ENCODE measurements around the gene ABHD12. TPM values are rescaled to one million over a fixed set of nuclear protein-coding genes. Genes with fewer than 3 reads are reported as not detected.

The ABHD12 gene
- total and polyA plus RNA-seq, 2 donors (not counting 3 experiments of a cell fraction or from before 2014, with no cell fraction given) = 19.2 to 36.0 TPM

GRCh38 chr20:25302596-25302995 is 88.0 kb downstream of the ABHD12 start:
- POLR2A ChIA-PET = no interaction called here
- Histone ChIP-seq H3K9ac (replicated peaks; ENCODE audit: extremely low read depth, insufficient read depth, low read length) (no peak overlapping the region), H3K27me3 (ENCODE audit: control insufficient read depth in 2 of 2, insufficient read depth in 2 of 2, low read length in 2 of 2) (no peaks in the 10 kb centered on the region), H3K9me3 (replicated peaks; ENCODE audit: control insufficient read depth, insufficient read depth, low read length) (no peaks in the 10 kb centered on the region), H3K36me3 (ENCODE audit: control insufficient read depth in 2 of 2, extremely low read depth in 1 of 2, insufficient read depth in 2 of 2, low read length in 2 of 2) (peaks cover 0 to 3% of the 10 kb centered on the region in 2 experiments), H2AFZ (ENCODE audit: low read depth, low read length) (no peak overlapping the region), H4K20me1 (replicated peaks; ENCODE audit: control insufficient read depth, extremely low read depth, insufficient read depth, low read length) (no peaks in the 10 kb centered on the region), H3K79me2 (ENCODE audit: control insufficient read depth, insufficient read depth, low read length) (no peaks in the 10 kb centered on the region), H3K27ac (ENCODE audit: insufficient read depth, low read depth, low read length) (no peak overlapping the region), H3K4me2 (ENCODE audit: insufficient read depth, low read length) (no peak overlapping the region), H3K4me3 (replicated peaks in 1 of 3; ENCODE audit: insufficient read depth in 1 of 3, low read depth in 1 of 3, low read length in 3 of 3) (no peak overlapping the region), H3K9me1 (replicated peaks; ENCODE audit: control insufficient read depth, extremely low read depth, insufficient read depth, low read length) (no peaks in the 10 kb centered on the region), H3K4me1 (ENCODE audit: control insufficient read depth, extremely low read depth, insufficient read depth, low read length) (no peaks in the 10 kb centered on the region)
- intact Hi-C loops (cut with micrococcal nuclease) = no loop called here
- BruUV-seq (replicated peaks) = no TSS peak
- TF ChIP-seq EZH2 (IDR thresholded peaks at IDR 0.05; ENCODE audit: borderline replicate concordance, low read depth, low read length, severe bottlenecking) (no peak), GATA2 (IDR thresholded peaks at IDR 0.05; ENCODE audit: insufficient read depth, insufficient read length, low read depth, low read length) (no peak), CTCF (IDR thresholded peaks at IDR 0.05; ENCODE audit: extremely low read depth in 1 of 2, insufficient read depth in 1 of 2, low read depth in 1 of 2, low read length in 2 of 2) (no peak), POLR2AphosphoS5 (IDR thresholded peaks at IDR 0.05; ENCODE audit: insufficient read depth, low read depth, low read length) (no peak), MAX (IDR thresholded peaks at IDR 0.05; ENCODE audit: insufficient read depth, insufficient read length) (no peak), FOS (IDR thresholded peaks at IDR 0.05; ENCODE audit: borderline replicate concordance, insufficient read depth, low read length) (no peak), POLR2A (IDR thresholded peaks at IDR 0.05; ENCODE audit: low read depth, low read length) (no peak), MYC (IDR thresholded peaks at IDR 0.05; ENCODE audit: low read depth, low read length) (no peak), JUN (IDR thresholded peaks at IDR 0.05; ENCODE audit: borderline replicate concordance, insufficient read depth, insufficient read length, low read depth) (no peak)
- dilution Hi-C loops (cut with MboI; ENCODE audit: extremely low pct_ligation_motif_present, low sequenced_read_pairs) = no loop called here
- CTCF ChIA-PET = interaction anchor here (5.1 kb wide), 1 partner anchor 96 kb away, joined by 49 read pairs; no protein-coding TSS in a partner anchor
- no peak for FAIRE-seq
- DNase-seq (ENCODE audit: low read depth, low spot score) = no peak
